Measurements from ENCODE around the gene SLC44A1.

GRCh38 chr9:105252405-105252756, 7.9 kb downstream of the SLC44A1 start:
- TF ChIP-seq CTCF (IDR thresholded peaks at IDR 0.05; ENCODE audit: insufficient read depth, low read length) = no peak
- no peak for TF ChIP-seq GABPA (IDR thresholded peaks at IDR 0.05; ENCODE audit: low read depth)
